Keratinocyte (primary cell): Measurements from ENCODE around the gene PKNOX2. TPM values are rescaled to one million over a fixed set of nuclear protein-coding genes. Genes with fewer than 3 reads are reported as not detected.

Experiments
- DNase-seq: peaks from one replicate; pipeline ENCODE4 v3.0.0-alpha.2; 2011; ENCODE audit warnings: low read depth, missing footprints, low spot score
- FAIRE-seq: peaks from 2 replicates; lab custom pipeline; 2011; peaks lifted over from hg19 to GRCh38; lab: Jason Lieb, UNC
- H2AFZ ChIP-seq: 2 replicates; pipeline ENCODE4 v1.6.0; 2012; ENCODE audit warnings: low read length, control low read depth, inconsistent platforms; ENCODE audit not compliant: control insufficient read depth
- H3K27ac ChIP-seq: 2 replicates; pipeline ENCODE4 v1.5.1; 2011; ENCODE audit warnings: low read length; ENCODE audit not compliant: control insufficient read depth, insufficient read depth
- H3K27me3 ChIP-seq: 3 replicates; pipeline ENCODE4 v1.6.0; 2011; ENCODE audit warnings: low read length; ENCODE audit not compliant: control insufficient read depth, insufficient read depth; ENCODE audit errors: extremely low read depth
- H3K36me3 ChIP-seq, 2 experiments: 2 replicates in 1 of 2; 3 replicates in 1 of 2; pipeline ENCODE4 v1.5.1; 2011; ENCODE audit warnings: low read length in 2 of 2, mild to moderate bottlenecking in 1 of 2; ENCODE audit not compliant: control insufficient read depth in 2 of 2, insufficient read depth in 2 of 2; ENCODE audit errors: extremely low read depth in 1 of 2
- H3K4me1 ChIP-seq: 3 replicates; pipeline ENCODE4 v1.5.1; 2011; ENCODE audit warnings: low read length; ENCODE audit not compliant: control insufficient read depth, insufficient read depth; ENCODE audit errors: extremely low read depth
- H3K4me2 ChIP-seq: 3 replicates; pipeline ENCODE4 v1.6.0; 2011; ENCODE audit warnings: low read depth, low read length; ENCODE audit not compliant: control insufficient read depth, insufficient read depth; ENCODE audit errors: extremely low read depth
- H3K4me3 ChIP-seq, 3 experiments: fragments of 200-600 bp in 1 of 3; sonication (generic) in 1 of 3; 2 replicates in 2 of 3; 3 replicates in 1 of 3; pipeline ENCODE4 v1.5.1; 2011 to 2016; ENCODE audit warnings: low read length in 3 of 3, mild to moderate bottlenecking in 3 of 3, control low read depth in 2 of 3, inconsistent platforms in 1 of 3, low read depth in 1 of 3, mixed read lengths in 1 of 3, mixed run types in 1 of 3, moderate library complexity in 1 of 3; ENCODE audit not compliant: control insufficient read depth in 2 of 3, insufficient read depth in 2 of 3; ENCODE audit errors: extremely low read depth in 1 of 3
- H3K79me2 ChIP-seq: 2 replicates; pipeline ENCODE4 v1.6.0; 2012; ENCODE audit warnings: low read length; ENCODE audit not compliant: control insufficient read depth, insufficient read depth
- H3K9ac ChIP-seq: 3 replicates; pipeline ENCODE4 v1.6.0; 2011; ENCODE audit warnings: low read length; ENCODE audit not compliant: control insufficient read depth, insufficient read depth; ENCODE audit errors: extremely low read depth
- H3K9me1 ChIP-seq: 3 replicates; pipeline ENCODE4 v1.6.0; 2011; ENCODE audit warnings: low read length; ENCODE audit not compliant: control insufficient read depth, insufficient read depth; ENCODE audit errors: extremely low read depth
- H3K9me3 ChIP-seq: 2 replicates; pipeline ENCODE4 v1.5.1; 2012; ENCODE audit warnings: low read depth, low read length; ENCODE audit not compliant: control insufficient read depth
- H4K20me1 ChIP-seq: 3 replicates; pipeline ENCODE4 v1.6.0; 2011; ENCODE audit warnings: low read length; ENCODE audit not compliant: control insufficient read depth, insufficient read depth; ENCODE audit errors: extremely low read depth
- CTCF ChIP-seq, 3 experiments: IDR thresholded peaks in 1 of 3; conservative IDR thresholded peaks in 1 of 3; optimal IDR thresholded peaks in 1 of 3; 2 replicates in 2 of 3; 3 replicates in 1 of 3; pipeline versions ENCODE3 to v1.5.1; 2011; ENCODE audit warnings: low read length in 3 of 3, mild to moderate bottlenecking in 3 of 3, moderate library complexity in 2 of 3, control low read depth in 1 of 3, inconsistent platforms in 1 of 3; ENCODE audit not compliant: insufficient read depth in 2 of 3; ENCODE audit errors: extremely low read depth in 1 of 3
- EZH2 ChIP-seq: IDR thresholded peaks from one replicate; pipeline ENCODE4 v1.6.1; 2012; ENCODE audit warnings: inconsistent platforms, mild to moderate bottlenecking, low read length, moderate library complexity
- dilution Hi-C: fragments of 300-500 bp; cut with MboI; formaldehyde crosslinking; loops from one replicate; pipeline ENCODE4 v1.7.0; 2020; ENCODE audit warnings: low sequenced_read_pairs; ENCODE audit not compliant: extremely low pct_ligation_motif_present
- polyA plus RNA-seq, 5 experiments: library from polyadenylated mRNA; depleted of rRNA in 3 of 5; stranded (reverse) in 3 of 5; stranded (forward) in 1 of 5; unstranded in 1 of 5; fragments of >200 nt; gene quantifications; 1 replicate in 1 of 5; 2 replicates in 3 of 5; 3 replicates in 1 of 5; pipeline versions ENCODE4 v1.2.1 to v1.2.3, GENCODE V29; 2011 to 2012; ENCODE audit warnings: missing spikeins in 2 of 5, low read depth in 1 of 5, low replicate concordance in 1 of 5

The PKNOX2 gene
- polyA plus RNA-seq, 1 donor (not counting 4 experiments of a cell fraction or from before 2014, with no cell fraction given): 0.05 TPM

DNA sequence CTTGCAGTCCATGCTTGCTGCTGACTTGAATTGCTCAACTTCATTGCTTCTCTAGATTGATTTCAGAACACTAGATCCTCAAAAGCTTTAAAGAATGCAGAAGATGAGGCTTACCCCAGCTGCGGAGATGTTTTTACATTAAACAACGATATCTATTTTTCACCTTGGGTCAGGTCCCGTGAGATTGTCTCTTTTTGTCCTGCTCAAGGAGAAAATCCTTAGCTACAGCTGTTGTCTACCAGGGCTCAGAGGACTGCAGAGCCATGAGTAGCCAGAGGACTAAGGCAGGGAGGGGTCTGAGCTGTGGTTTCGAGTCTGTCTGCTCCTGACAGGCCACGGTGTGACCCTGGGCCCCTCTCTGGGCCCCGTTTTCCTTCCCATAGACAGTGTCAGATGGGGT, 51.4 kb downstream of the PKNOX2 start:
- no peaks in the 10 kb centered on the region for H3K9me3 ChIP-seq
- H3K4me3 ChIP-seq: no peak overlapping the region
- no peaks in the 10 kb centered on the region for H3K9me1 ChIP-seq
- H3K4me1 ChIP-seq: no peaks in the 10 kb centered on the region
- no peak overlapping the region for H3K27ac ChIP-seq
- H3K79me2 ChIP-seq: no peaks in the 10 kb centered on the region
- no peak overlapping the region for H3K4me2 ChIP-seq
- H3K9ac ChIP-seq: no peak overlapping the region
- H2AFZ ChIP-seq: no peak overlapping the region
- TF ChIP-seq CTCF (optimal IDR thresholded peaks at IDR 0.05 in 1 of 3, IDR thresholded peaks at IDR 0.05 in 1 of 3, conservative IDR thresholded peaks at IDR 0.05 in 1 of 3; ENCODE audit: extremely low read depth in 1 of 3, insufficient read depth in 2 of 3, low read length in 3 of 3) (no peak), EZH2 (no peak)
- H4K20me1 ChIP-seq: no peaks in the 10 kb centered on the region
- no peak for FAIRE-seq
- DNase-seq: no peak
- dilution Hi-C loops: no loop called here
- H3K36me3 ChIP-seq: no peaks in the 10 kb centered on the region
- peaks cover 7% of the 10 kb centered on the region for H3K27me3 ChIP-seq

- no peak overlapping the region for H3K9ac ChIP-seq
- H3K4me2 ChIP-seq: no peak overlapping the region
- no peaks in the 10 kb centered on the region for H3K9me1 ChIP-seq
- no peaks in the 10 kb centered on the region for H3K9me3 ChIP-seq
- H3K4me3 ChIP-seq: no peak overlapping the region
- TF ChIP-seq EZH2 (no peak), CTCF (optimal IDR thresholded peaks at IDR 0.05 in 1 of 3, IDR thresholded peaks at IDR 0.05 in 1 of 3, conservative IDR thresholded peaks at IDR 0.05 in 1 of 3; ENCODE audit: extremely low read depth in 1 of 3, insufficient read depth in 2 of 3, low read length in 3 of 3) (no peak)
- peaks cover 7% of the 10 kb centered on the region for H3K27me3 ChIP-seq
- H2AFZ ChIP-seq: no peak overlapping the region
- no peak for DNase-seq
- no peaks in the 10 kb centered on the region for H3K79me2 ChIP-seq
- H3K27ac ChIP-seq: no peak overlapping the region
- H3K4me1 ChIP-seq: no peaks in the 10 kb centered on the region
- no peaks in the 10 kb centered on the region for H3K36me3 ChIP-seq
- FAIRE-seq: no peak
- no peaks in the 10 kb centered on the region for H4K20me1 ChIP-seq
- dilution Hi-C loops: no loop called here
Observed at GRCh38 chr11:125218336-125218735, 53.8 kb downstream of the PKNOX2 start.
